NCI-H345 (cell line): ENCODE measurements around the gene CDC42EP1.
"Not testable (repeated sequence)": the region's sequence is repeated elsewhere in the genome, so short reads cannot be mapped to it uniquely, and the experiment has no call there.

Source experiments
- DNase-seq: peaks from one replicate; lab custom pipeline; 2025; lab: John Stamatoyannopoulos, UW

The CDC42EP1 gene

DNA sequence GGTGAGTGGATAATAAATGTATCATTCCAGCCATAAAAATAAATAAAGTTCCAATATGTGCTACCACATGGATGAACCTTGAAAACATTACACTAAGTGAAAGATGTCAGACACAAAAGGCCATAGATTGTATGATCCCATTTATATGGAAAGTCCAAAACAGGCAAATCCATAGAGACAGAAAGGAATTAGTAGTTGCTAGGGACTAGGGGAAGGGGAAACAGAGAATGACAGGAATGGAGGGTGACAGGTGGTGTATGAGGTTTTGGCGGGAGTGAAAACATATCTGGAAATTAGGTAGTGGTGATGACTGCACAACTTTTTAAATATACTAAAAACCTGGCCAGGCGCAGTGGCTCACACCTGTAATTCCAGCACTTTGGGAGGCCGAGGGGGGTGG lies 25.8 kb upstream of the CDC42EP1 start:
- no peak for DNase-seq

DNA sequence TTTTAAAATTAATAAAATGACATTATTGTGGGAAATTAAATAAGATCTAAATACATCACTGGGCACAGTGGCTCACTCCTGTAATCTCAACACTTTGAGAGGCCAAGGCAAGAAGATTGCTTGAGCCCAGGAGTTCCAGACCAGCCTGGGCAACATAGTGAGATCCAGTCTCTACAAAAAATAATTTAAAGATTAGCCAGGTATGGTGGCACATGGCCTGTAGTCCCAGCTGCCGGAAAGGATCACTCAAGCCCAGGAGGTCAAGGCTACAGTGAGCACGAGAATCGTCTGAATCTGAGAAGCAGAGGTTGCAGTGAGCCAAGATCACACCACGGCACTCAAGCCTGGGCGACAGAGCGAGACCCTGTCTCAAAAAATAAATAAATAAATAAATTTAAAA lies 25.1 kb upstream of the CDC42EP1 start:
- DNase-seq, result no peak

DNA sequence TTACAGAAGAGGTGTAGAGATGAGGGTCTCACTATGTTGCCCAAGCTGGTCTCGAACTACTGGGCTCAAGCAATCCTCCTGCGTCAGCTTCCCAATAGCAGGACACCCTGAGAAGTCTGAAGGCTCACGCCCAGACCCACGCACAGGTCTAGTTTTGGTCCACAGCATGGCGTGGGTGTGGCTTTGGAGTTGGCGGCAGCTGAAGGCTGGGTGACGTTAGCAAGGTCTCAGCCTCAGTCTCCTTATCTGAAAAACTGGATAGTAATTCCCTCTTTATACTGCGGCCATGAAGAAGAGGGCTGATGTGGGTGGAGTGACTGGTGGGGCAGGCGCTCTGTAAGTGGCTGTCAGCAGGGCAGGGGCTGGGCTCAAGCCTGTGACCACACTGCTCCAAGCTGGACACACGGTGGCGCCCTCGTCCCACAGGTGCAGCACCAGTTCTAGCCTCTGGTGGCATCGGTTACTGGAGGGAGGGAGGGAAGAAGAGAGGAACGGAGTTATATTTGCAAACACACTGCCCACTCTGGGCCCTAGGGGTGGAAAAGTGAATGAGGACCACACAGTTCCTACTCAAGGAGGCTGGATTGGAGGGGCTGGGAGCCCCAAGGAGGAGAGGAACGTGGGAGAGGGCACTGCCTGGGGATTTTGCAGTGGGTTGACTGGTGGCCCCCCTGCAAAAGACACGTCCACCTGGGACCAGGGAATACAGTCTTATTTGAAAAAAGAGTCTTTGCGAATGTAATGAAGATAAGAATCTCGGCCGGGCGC lies 21.5 kb upstream of the CDC42EP1 start:
- DNase-seq, result peak; percentile 72

DNA sequence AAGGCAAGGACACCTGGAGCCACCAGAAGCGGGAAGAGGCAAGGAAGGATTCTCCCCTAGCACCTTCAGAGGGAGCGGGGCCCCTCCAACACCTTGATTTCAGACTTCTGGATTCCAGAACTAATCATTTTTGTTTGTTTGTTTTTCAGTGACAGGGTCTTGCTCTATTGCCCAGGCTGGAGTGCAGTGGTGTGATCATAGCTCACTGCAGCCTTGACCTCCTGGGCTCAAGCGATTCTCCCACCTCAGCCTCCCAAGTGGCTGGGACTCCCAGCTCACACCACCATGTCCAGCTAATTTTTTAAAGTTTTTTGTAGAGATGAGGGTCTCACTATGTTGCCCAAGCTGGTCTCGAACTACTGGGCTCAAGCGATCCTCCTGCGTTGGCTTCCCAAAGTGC lies 20.5 kb upstream of the CDC42EP1 start:
- not testable (repeated sequence) for DNase-seq

DNA sequence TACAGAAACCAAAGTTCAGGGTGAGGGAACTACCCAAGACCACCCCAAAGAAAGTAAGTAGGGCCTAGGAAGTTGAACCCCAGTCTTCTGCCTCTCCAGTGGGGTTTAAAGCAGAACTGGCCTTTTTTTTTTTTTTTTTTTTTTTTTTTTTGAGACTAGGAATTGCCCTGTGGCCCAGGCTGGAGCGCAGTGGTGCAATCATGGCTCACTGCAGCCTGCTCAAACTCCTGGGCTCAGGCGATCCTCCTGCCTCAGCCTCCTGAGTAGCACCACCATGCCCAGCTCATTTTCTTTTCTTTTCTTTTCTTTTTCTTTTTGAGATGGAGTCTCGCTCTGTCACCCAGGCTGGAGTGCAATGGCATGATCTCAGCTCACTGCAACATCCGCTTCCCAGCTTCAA lies 17.9 kb upstream of the CDC42EP1 start:
- not testable (repeated sequence) for DNase-seq

DNA sequence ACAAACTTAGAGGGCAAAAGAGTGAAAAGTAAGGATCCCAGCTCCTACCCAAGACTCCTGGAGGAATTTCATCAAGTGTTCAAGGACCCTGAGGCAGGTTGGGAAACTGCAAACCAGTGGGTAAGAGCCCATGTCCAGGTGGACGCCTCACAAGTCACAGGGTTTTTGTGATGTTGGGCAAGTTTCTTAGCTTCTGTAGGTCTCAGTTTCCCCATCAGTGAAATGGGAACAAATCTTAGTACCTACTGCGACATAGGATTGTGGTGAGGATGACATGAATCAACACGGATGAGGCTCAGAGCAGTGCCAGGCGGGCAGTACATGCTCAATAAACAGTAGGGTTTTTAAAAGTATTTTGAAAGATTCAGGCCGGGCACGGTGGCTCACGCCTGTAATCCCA lies 17.3 kb upstream of the CDC42EP1 start:
- no peak for DNase-seq

DNA sequence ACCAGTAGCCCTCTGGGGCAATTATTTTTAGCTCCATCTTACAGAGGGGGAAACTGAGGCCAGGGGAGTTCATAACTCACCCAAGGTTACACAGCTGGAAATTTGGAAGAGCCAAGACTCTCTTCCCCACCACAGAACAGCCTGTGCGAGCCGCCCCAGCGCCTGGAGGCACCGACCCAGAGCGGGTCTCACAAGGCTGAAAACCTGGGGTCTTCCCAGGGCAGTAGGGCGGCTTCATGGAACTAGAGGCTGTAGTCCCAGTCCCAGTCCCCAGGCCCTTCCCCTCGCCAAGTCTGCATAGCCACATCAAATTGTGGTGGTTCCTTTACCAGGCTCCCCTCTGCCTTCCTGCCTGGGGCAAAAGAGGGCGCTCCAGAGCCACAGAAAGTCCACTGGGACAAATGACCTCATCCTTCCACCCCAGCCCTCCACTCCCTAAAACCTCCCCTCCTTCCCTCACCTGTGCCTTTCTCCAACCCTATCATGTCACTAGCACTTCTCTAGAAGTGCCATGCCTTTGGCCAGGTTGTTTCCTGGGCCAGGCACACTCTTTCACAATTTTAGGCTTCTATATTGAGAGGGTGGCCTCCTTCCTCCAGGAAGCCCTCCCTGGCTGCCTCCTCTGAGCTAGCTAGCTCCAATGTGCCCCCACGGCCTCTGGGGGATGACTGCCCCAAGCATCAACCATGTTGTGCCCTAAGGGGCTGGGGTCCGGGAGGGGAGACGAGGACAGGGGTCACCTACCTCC lies 15.2 kb upstream of the CDC42EP1 start:
- no peak for DNase-seq

DNA sequence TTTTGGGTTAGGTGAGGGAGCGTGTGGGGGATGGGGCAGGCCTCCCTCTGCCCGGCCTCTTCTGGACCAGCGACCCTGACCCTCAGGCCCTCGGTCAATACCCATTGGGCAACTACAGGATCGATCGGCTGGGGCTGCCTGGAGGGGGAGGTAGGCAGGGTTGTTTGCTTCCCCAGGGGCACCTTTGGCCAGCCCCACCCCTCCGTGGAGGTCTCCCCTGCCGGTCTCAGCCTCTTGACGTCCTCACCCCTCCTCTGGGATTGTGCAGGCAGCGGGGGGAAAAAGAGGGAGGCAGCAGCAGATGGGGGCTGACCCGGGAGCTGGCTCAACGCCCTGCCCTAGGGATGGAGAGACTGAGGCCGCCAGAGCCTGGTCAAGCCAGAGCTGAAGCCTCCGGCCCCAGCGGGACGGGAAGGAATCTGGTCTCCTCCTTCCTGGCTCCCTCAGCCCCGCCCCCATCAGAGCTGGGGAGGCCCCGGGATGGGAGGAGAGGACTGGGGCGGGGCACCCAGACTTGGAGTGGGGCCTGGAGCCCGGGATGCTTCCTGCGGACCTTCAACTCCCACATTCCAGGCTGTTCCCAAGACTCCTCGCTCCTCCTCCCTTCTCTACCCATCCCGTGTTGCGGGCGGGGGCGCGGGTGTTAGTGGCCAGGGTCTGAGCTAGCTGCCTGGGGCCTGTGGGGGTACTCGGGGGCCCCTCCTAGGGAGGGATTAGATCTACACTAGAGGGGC lies 14.4 kb upstream of the CDC42EP1 start:
- DNase-seq, result no peak

DNA sequence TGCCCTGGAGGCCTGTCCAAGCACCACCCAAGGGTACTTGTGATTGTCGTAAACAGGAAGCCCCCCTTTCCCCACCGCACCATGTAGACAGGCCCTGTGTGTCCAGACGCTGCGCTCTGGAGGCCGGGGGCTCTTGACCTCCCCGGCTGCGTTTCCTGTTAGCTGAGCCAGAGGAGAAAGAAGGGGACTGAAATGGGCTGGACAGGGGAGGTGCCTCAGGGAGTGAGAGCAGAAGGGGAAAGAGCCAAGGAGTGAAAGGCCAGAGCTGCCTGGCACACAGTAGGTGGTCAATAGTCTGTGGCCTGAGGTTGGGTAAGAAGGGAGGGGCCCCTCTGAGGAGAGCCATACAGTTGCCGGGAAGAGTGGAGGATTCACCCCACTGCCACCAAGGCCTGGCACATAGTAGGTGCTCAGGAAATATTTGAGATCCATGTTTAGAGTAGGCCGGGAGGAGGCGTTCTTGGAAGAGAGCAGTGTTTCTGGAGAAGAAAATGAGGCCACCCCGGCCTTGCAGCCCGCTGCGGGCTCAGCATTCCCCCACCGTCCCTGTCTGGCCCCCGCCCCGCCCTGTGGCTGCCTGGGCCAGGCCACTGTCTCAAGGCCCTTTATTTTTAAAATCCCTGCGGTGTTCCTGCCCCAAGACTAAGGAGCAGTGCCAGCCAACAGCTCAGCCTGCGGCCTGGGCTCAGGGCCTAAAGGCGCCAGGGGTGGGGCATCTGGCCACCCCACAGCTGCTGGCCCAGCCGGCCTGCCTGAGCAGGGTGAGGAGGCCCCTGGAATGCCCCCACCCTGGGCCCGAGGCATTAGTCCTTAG lies 13.6 kb upstream of the CDC42EP1 start:
- DNase-seq, result no peak

DNA sequence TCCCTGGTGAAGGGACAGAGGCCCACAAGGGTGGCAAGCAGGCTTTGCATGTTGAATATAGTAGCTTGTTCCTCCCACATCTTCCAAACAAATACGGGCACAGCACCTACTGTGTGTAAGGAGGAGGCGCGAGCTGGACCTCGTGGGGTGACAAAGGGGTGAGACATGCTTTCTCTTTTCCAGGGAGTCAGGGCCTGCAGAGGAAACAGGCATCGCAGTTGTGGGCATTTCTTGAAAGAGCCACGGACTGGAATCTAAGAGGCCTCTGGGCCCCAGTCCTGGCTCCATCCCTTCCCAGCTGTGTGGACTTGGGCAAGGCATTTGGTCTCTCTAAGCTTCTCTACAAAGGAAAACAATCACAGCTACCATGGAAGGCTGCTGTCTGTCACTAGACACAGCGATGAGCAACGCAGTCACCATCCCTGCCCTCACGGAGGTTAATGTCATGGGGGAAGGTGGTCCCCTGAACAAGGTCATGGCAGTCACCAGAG lies 13.0 kb upstream of the CDC42EP1 start:
- no peak for DNase-seq

DNA sequence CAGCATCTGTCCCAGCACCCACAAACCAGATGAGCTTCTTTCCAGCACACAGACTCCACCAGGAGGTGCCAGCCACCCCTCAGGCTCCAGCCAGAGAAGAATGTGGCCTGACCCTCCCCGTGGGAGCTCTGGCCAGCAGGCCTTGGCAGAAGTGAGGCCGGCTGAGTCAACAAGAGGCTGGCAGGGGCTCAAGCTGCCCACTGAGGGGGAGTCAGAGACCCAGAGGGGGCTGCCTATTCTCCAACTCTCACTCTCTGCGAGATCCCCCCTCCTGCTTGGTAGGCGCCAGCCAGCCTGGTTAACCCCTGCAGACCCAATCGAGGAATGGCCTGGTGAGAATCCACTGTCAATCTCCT lies 10.6 kb upstream of the CDC42EP1 start:
- DNase-seq, result no peak

DNA sequence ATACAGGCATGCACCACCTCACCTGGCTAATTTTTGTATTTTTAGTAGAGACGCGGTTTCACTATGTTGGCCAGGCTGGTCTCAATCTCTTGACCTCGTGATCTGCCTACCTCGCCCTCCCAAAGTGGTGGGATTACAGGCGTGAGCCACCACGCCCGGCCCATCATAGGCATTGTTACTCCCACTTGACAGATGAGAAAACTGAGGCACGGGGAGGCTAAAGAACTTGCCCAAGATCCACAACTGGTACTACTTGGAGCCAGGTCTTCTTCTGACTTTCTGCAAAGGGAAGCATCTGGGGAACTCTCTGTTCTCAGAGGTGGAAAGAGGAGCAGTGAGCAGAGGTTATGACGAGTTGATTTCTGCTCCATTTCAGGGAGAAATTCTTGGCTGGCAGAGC lies 9.4 kb upstream of the CDC42EP1 start:
- DNase-seq, result not testable (repeated sequence)

DNA sequence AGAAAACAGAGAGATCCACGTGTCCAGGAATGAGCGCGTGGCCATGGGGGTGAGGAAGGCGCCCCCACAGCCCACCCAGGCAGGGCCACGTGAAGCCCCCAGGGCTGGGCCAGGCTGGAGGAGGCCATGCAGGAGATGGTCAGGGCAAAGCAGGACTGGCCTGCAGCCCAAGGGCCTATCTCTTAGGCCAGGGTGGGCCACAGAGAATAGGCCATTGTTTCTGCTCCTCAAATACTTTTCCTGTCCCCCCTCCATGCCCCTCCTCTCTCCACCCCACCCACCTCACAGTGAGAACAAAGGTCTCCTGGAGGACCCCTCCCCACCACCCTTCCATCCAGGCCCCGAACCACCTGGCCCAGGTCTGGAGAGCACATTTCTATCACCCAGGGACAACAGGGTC lies 8.3 kb upstream of the CDC42EP1 start:
- DNase-seq, result no peak

DNA sequence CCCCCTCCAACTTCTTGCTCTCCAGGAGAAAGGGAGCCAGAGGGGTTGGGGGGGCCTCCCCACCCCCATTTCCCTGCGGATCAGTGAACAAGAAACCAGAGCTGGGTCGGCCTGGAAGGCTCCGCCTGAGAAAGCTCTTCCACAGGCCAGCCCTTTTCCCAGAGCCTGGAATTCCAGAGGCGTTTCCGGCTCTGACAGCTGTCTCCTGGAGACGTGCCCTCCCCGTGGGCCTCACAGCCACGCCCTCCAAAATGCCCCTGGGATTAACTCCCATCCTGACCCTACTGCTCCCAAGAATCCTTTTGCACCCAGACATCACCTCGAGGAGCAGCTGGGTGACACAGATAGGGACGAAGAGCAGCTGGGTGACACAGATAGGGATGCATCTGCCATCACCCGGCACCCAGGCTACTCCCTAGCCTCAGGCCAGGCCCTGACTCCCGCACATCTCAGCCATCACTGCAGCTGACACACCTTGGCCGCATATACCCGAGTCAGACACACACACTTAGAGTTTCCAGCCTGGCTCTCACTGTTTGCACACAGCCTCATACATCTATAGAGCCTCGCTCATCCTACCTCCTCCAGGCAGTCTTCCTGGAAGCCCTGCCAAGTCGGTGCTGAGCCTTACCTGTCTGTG lies 7.6 kb upstream of the CDC42EP1 start:
- no peak for DNase-seq

DNA sequence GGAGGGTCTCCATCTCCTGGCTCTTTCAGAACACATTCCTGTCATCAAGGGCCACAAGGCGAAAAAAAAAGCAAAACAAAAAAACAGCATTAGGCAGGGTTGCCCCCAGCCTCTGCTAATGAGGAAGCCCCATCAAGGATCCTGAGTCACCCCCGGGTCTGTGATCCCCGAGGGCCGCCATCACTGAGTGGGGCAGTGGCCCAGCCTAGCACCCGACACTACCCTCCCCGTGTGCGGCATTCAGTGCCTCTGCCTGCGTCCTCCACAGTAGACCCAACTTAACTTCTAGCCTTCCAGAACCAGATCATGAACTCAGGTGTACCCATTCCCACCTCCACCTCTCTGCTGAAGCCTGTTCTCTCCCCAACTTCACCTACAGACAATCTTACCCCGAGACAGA lies 6.6 kb upstream of the CDC42EP1 start:
- DNase-seq, result no peak

DNA sequence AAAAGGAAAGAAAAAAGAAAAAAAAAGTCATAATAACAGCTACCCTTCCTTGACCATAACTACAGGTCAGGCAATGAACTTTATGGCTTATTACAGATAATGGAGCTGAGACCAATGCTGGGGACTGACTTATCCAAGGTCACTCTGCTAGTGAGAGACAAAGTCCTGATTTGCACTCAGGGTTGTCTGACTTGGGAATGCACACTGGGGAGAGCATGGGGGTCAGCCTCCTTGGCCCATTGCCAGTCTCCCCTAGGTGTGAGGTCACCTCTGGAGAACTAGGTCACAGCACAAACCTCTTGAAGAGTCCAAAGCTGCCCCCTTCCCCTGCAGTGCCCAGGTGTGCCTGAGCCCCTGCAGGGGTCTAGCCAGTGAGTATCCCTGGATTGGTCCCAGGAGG lies 5.3 kb upstream of the CDC42EP1 start:
- no peak for DNase-seq

DNA sequence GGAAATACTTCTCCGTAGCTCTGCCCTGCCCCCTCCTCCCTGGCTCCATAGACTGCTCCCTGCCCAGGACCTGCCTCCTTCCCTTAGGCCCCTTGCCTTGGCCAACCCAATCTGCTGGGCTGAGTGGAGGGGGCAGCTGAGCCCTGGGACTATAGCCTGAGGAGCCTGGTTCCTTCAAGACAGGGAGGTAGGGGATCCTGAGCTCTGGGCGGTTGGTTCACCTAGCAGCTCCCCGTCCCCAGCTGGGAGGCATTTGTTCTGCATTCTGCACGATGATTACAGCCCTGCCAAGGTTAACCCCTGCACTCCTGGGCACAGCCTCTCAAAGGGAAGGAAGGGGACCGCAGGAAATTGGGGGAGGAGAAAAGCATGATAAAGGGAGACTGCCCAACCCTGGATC lies 3.6 kb upstream of the CDC42EP1 start:
- no peak for DNase-seq

DNA sequence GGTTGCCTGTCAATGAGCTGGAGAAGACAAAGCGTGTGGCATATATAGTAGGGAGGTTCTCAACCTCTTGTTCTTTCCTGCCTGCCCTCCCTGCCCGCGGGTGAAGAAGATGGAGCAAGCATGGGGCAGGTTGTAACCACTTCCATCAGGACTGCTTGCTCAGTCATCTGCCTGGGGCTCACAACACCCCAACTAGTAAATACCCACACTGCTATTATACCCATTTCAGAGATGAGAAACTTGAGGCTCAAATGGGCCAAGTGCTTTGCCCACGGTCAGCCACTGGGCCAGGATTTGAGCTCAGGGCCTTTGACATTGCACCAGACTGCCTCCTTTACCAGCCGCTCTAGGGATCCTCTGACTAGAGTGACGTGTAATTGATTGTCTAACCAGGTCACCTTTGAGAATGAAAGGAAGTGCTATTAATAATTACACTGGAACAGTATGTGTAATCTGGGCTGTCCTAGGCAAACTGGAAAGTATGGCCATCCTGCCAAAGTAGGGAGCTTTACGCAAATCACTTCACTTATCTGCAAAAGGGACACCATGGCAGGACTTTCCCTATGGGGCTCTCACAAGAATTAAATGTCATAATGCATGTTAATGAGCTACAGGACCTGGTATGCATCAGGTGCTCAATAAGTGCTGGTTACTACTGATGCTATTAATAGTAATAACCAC lies 2.8 kb upstream of the CDC42EP1 start:
- DNase-seq, result no peak

DNA sequence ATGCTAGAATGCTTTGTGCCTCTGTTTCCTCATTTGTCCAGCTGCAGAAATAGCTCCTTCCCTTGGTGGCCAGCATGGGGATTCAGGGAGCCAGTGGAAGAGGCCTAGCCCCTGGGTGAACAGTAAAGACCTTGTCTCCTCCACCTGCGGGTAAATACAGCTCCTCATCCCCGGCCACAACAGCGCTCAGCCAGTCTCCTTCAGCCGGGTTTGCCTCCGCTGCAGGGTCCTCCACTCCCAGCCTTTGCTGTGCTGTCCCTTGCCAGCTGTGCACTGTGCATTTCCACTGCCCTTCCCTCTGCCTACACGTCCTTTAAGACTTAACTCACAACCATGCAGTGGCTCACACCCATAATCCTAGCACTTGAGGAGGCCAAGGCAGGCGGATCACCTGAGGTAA lies 1.5 kb upstream of the CDC42EP1 start:
- DNase-seq, result no peak

DNA sequence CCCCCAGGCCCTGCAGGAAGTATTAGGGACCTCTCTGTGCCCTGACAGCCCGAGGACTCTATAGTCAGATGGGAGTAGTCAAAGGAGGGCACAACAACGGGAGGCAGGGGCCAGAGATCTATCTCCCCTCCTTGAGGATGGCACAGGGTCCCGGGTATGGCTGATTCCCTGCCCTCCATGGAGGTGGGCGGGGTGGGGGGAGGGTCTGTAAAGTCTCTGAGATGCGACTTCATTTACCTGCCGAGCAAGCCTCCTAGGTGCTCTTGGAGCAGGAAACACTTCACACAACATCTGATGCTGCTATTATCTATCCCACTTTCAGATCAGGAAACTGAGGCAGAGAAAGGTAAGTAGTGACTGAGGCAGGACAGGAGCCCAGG lies 769 bp upstream of the CDC42EP1 start:
- DNase-seq, result no peak

DNA sequence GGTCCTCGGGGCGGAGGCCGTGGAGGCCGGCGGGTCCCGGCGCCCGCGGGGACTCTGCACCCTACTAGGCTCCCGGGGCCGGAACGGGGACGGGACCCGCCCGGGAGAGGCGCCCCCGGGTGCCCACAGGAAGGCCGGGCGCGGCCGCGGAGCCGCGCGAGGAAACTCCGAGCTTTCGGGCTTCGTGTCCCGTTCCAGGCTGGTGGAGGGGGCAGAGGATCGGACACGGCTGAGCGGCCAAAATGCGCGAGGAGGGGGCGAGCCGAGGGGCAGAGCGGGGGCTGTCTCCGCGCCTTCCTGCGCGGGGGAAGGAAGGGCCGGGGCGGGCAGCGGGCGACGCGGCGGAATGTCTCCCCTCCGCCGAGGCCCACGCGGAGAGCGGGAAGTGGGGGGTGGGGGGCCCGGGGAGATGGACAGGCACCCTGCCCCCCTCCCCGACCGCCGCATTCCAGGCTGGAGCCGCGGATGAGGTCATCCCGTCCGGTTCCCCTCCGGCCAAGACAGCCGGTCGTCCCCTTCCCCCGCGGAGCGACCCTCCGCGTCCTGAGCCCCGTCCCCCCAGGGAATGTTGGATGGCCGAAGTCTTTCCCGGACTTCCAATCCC lies 430 bp downstream of the CDC42EP1 start:
- no peak for DNase-seq
